DMS53 (cell line): ENCODE data around the gene RPS23.

Experiments used
- DNase-seq: peaks from one replicate; lab custom pipeline; 2025; lab: John Stamatoyannopoulos, UW

RPS23 gene

GRCh38 chr5:82244854-82245635 is 33.1 kb downstream of the RPS23 start:
- DNase-seq = no peak

- no peak for DNase-seq
Observed at GRCh38 chr5:82244151-82244550, 34.0 kb downstream of the RPS23 start.

DNA sequence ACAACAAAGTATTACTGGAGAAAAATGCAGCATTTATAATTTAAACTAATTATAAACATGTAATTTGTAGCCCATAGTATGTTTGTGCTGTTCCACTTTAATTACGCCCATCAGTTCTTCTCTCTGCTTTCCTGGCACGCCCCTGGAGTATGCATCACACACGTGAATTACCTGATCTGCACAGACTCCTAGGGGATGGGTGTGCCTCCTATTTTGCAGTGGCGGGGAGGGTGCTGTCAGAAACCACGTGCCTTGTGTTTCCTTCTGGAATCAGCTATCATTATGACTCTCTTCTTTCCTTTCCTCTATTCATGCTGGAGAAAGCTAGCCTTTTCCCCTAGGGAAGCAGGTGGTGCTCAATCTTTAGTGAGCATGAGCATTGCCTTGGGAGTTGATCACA is 43.3 kb downstream of the RPS23 start:
- DNase-seq = no peak

- peak; percentile 84 for DNase-seq
Observed at GRCh38 chr5:82225525-82226172, 52.5 kb downstream of the RPS23 start.
